Measurements from ENCODE around the gene TMEM187.

GRCh38 chrX:154013001-154013421 is 40.5 kb downstream of the TMEM187 start:
- no peak for TF ChIP-seq CTCF (IDR thresholded peaks at IDR 0.05; ENCODE audit: insufficient read depth, low read depth, low read length)
- no peak for TF ChIP-seq EZH2 (IDR thresholded peaks at IDR 0.05; ENCODE audit: insufficient read depth, low read length)
